Jurkat, Clone E6-1 (cell line): Measurements from ENCODE around the gene PSMD14. TPM values are rescaled to one million over a fixed set of nuclear protein-coding genes. Genes with fewer than 3 reads are reported as not detected.
A peak's percentile ranks its signal among the peaks of the same experiment; 100 is the strongest.
"Not testable (repeated sequence)": the region's sequence is repeated elsewhere in the genome, so short reads cannot be mapped to it uniquely, and the experiment has no call there.

Experiments
- DNase-seq: peaks from one replicate; pipeline ENCODE4 v3.0.0-alpha.2; 2011; ENCODE audit warnings: low read depth, low spot score
- H3K4me3 ChIP-seq: 2 replicates; pipeline ENCODE4 v1.5.1; 2011; ENCODE audit warnings: mild to moderate bottlenecking, low read length, control low read depth, moderate library complexity
- polyA plus RNA-seq: library from polyadenylated mRNA; unstranded; fragments of >200 nt; gene quantifications from one replicate; pipeline ENCODE4 v1.2.1, GENCODE V29; 2012; ENCODE audit warnings: missing spikeins; ENCODE audit not compliant: insufficient read length, insufficient read depth

Gene PSMD14
- polyA plus RNA-seq, result 106 TPM

DNA sequence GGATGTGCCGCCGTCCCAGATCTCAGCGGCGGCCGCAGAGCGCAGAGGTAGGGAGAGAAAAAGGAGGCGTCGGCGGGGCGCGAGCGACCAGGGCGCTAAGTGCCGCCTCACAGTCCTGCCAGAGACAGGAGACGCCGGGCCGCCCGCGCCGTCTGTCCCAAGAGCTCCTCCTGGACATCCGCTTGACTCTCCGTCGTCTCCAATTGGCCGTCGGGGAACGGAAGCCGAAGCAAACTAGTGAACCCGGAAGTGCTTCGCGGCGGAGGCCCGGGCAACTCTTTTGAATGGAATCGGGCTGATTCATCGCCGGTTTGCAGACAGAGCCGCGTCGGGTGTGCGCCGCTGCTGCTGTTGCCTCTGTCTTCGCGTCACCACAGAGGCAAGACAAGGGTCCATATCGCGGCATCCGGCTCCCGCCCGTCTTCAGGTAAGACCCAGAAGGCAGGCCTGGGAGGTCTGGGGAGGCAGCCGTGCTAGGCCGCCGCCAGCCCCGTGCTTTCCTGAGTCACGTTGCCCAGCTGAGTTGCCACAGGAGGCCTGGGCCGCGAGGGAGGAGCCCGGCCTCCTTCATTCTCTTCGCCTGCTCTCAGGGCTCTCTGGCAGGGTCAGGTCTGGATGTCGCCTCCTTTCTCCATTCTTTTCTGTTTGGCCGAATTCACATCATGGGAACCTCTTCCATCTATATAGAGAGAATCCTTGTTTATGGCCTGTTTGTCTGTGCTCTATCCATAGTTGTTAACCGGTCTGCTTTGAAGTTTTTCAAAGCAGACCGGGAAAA is at the start of gene PSMD14:
PSMD14 (plus strand) TSS at position 248 of the 778 bp plus-strand sequence. CDS start 10,401 bp downstream, outside the sequence.
- peak; percentile 87 for DNase-seq

DNA sequence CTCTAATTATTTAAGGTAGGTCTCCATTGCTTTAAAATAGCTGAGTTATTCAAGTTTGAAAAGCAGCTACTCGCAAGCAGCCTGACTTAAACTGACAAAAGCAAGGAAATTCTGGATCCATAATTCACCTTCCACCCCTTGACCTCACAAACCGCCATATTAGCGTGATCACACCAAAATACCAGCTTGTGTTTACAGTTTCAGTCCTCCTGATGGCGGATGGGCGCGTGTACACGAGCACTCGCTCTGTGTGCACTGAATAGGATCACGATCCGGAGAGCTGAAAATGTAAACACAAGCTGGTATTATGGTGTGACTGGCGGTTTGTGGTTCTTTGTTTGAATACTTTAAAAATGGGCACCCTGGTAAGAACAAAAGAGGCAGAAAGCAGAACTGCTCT is 42.4 kb upstream of the PSMD14 start:
- no peak for DNase-seq
- no peak overlapping the region for H3K4me3 ChIP-seq

More for the DNA sequence above, at the start of gene PSMD14:
- H3K4me3 ChIP-seq, result peak within 1 kb of the TSS; percentile 75

- no peak for DNase-seq
- H3K4me3 ChIP-seq, result no peak overlapping the region
Measured at GRCh38 chr2:161269111-161269510, 39.1 kb upstream of the PSMD14 start.

- peak; percentile 76 for DNase-seq
- no peak overlapping the region for H3K4me3 ChIP-seq
Measured at GRCh38 chr2:161273038-161273760, 35.0 kb upstream of the PSMD14 start.

- not testable (repeated sequence) for H3K4me3 ChIP-seq
- peak; percentile 44 for DNase-seq
Measured at GRCh38 chr2:161278564-161279229, 29.5 kb upstream of the PSMD14 start.

DNA sequence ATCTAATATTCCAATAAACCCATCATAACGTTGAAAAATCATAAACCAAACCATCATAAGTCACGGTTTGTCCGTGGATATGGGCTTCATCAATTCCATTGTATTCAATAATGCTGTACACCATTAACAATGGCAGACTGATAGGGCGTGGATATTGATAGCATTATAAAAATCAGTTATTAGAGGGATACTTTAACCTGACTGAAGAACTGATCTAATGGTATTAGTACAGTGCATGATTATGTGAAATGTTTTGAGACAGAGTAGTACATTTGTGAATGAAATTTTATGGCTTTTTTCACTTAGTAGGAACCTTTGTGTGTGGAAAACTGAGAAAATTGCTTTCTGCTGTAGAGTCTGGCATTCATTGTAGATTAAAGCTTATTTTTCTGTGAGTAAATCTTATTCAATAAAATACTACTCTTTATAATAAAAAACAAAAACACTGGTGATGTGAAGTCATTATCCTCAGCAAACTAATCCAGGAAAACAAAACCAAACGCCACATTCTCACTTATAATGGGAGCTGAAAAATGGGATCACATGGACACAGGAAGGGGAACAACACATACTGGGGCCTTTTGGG is 28.9 kb upstream of the PSMD14 start:
- not testable (repeated sequence) for H3K4me3 ChIP-seq, DNase-seq

- peak; percentile 51 for DNase-seq
- not testable (repeated sequence) for H3K4me3 ChIP-seq
Measured at GRCh38 chr2:161280906-161281323, 27.3 kb upstream of the PSMD14 start.

- not testable (repeated sequence) for DNase-seq, H3K4me3 ChIP-seq
Measured at GRCh38 chr2:161281615-161282310, 26.5 kb upstream of the PSMD14 start.

- DNase-seq, H3K4me3 ChIP-seq: not testable (repeated sequence)
Measured at GRCh38 chr2:161282311-161282644, 25.9 kb upstream of the PSMD14 start.

GRCh38 chr2:161283926-161284325 is 24.3 kb upstream of the PSMD14 start:
- DNase-seq, result no peak
- H3K4me3 ChIP-seq, result no peak overlapping the region

DNA sequence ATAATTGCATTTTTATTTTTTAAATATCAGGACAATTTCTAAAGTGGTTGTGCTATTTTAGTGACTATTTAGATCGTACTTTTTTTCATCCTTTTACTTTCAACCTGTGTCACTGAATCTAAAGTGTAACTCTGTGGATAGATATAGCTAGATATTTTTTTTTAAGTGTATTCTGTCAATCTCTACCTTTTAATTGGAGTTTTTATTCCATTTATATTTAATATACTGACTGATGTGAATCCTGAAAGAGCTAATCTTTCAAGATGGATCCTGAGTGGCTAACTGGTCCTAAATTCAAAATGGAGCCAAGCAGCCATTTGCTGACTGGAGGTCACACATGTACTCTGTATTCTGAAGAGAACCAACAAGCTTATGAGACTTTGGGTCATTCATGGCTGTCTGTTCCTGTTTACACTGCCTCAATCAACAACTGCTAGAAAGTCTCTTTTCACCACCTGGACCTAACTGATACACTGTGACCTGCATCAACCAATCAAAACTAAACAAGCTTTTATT is 4.6 kb upstream of the PSMD14 start:
- no peak for DNase-seq
- no peak overlapping the region for H3K4me3 ChIP-seq

DNA sequence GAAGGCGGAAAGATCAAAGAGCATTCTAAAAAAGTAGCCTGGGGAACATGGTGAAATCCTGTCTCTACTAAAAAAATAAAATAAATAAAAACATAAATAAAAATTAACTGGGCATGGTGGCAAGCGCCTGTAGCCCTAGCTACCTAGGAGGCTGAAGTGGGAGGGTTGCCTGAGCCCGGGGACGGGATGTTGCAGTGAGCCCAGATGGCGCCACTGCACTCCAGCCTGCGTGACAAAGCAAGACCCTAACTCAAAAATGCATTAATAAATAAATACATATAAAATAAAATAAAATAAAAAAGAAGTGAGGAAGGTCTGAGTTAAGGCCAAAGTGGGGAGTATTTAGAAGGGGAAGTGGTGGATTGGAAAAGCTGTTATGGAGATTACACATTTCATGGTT is 1.3 kb upstream of the PSMD14 start:
- H3K4me3 ChIP-seq, result no peak overlapping the region
- DNase-seq, result no peak

DNA sequence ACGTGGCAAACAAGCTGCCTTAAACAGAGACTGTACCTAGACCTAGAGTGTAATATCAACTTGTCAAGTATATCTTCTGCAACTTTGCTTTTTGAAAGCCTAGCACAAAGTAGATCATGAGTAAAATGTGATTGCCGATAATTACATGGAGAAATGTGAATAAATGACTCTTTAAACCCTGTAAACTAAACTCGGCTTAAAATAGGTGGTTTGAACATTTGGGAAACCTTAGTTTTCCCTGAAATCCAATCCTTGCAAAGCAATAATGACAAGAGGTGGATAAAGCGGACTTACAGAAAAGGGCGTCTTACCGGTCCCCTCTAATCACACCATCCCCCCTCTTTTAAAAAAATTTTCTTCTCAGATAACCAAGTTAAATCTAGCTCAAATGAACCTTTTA is 549 bp upstream of the PSMD14 start:
- DNase-seq, result no peak
- H3K4me3 ChIP-seq, result peak overlapping the region; percentile 75

DNA sequence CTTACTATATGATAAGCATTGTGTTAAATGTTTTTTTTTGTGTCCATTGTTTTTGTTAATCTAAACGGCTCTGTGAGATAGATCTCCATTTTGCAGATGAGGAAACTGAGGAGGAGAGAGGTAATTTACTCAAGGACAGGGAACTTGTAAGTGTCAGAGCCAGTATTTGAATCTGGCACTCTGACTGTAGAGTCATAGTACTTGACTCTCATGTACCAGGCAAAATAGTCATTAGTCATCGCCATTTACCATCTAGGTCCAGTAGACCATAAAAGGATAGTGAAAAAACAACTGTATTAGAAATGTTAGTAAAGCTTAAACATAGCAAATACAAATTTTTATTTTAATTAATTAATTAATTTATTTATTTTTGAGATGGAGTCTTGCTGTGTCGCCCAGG is 4.8 kb downstream of the PSMD14 start:
- no peak for DNase-seq
- no peak overlapping the region for H3K4me3 ChIP-seq

DNA sequence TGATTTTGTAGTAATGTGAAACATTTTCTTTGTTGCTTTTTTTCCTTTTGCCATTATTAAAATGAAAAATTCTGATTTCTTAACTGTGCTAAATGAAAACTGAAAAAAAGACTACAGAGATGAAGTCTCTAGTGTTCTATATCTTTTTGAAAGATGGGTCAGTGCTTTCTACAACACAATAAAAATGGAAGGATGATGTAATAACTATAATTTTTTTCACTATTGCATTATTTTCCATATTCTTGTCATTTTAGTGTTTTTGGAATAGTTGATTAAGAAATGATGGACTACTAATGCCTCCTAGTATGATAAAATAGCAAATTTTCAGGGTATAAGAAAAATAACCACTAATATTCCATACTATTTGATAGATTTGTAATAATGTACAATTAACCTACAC is 7.2 kb downstream of the PSMD14 start:
- no peak overlapping the region for H3K4me3 ChIP-seq
- DNase-seq, result no peak

- DNase-seq, result no peak
- H3K4me3 ChIP-seq, result no peak overlapping the region
Measured at GRCh38 chr2:161316701-161317100, 8.5 kb downstream of the PSMD14 start.

- no peak for DNase-seq
- no peak overlapping the region for H3K4me3 ChIP-seq
Measured at GRCh38 chr2:161321944-161322648, 13.9 kb downstream of the PSMD14 start.

GRCh38 chr2:161324876-161325275 is 16.7 kb downstream of the PSMD14 start:
- H3K4me3 ChIP-seq, result no peak overlapping the region
- no peak for DNase-seq
